Prostate gland (tissue), 2 donors: ENCODE measurements around the gene C17orf100. TPM values are rescaled to one million over a fixed set of nuclear protein-coding genes. Genes with fewer than 3 reads are reported as not detected.

ENCODE experiments used
- DNase-seq: peaks from one replicate; pipeline ENCODE4 v3.0.0-alpha.2; 2019; ENCODE audit warnings: low spot score
- H3K27ac ChIP-seq, 2 donors: fragments of 200-600 bp; sonication (generic); 2 replicates each; pipeline ENCODE4 v1.5.1; 2017 to 2019
- H3K27me3 ChIP-seq: fragments of 200-600 bp; sonication (generic); replicated peaks from 2 replicates; pipeline ENCODE4 v1.5.1; 2019; ENCODE audit not compliant: insufficient read depth
- H3K36me3 ChIP-seq, 2 donors: fragments of 200-600 bp; sonication (generic); 1 replicate in 1 of 2; 2 replicates in 1 of 2; pipeline versions ENCODE4 v1.5.1 to v1.8.1; 2017 to 2019
- H3K4me1 ChIP-seq: fragments of 200-600 bp; sonication (generic); replicated peaks from 2 replicates; pipeline ENCODE4 v1.5.1; 2019
- H3K4me3 ChIP-seq, 2 donors: fragments of 200-600 bp; sonication (generic); 2 replicates each; pipeline ENCODE4 v1.5.1; 2017 to 2019
- H3K9me3 ChIP-seq: fragments of 200-600 bp; sonication (generic); 2 replicates; pipeline ENCODE4 v1.5.1; 2017
- POLR2A ChIP-seq: fragments of 450-650 bp; IDR thresholded peaks from one replicate; pipeline ENCODE4 v1.6.1; 2016; ENCODE audit warnings: antibody characterized with exemption, mild to moderate bottlenecking
- POLR2AphosphoS5 ChIP-seq: sonication (generic); formaldehyde crosslinking; IDR thresholded peaks from one replicate; pipeline ENCODE4 v1.6.1; 2017; ENCODE audit warnings: antibody characterized with exemption
- WGBS: methylation state at CpG from one replicate; pipeline ENCODE4 v1.1.5; 2018; 5-methylcytosine and 5-hydroxymethylcytosine counted together
- intact Hi-C: fragments of 100-400 bp; cut with DNase I; formaldehyde crosslinking; loops from one replicate; pipeline ENCODE4 v1.14.2; 2022
- microRNA-seq: library from miRNA; unstranded; fragments of <30 nt; microRNA quantifications from one replicate; pipeline ENCODE4, GENCODE V29; 2016
- small RNA-seq, 2 donors: library from RNA; depleted of rRNA; stranded (forward); fragments of <200 nt; gene quantifications; one replicate each; pipeline ENCODE3, GENCODE V24; 2016
- total RNA-seq, 2 donors: library from RNA; depleted of rRNA; stranded (reverse); fragments of >200 nt; gene quantifications; one replicate each; pipeline ENCODE4 v1.1.0, GENCODE V29; 2016
- TF ChIP-seq, protein P1 (sequence below), 4 experiments: fragments of 200-600 bp in 2 of 4; fragments of 450-650 bp in 2 of 4; sonication (generic) in 2 of 4; IDR thresholded peaks; 1 replicate in 3 of 4; 2 replicates in 1 of 4; pipeline ENCODE4 v1.5.1; 2016 to 2019; ENCODE audit warnings: antibody characterized with exemption in 4 of 4, mild to moderate bottlenecking in 2 of 4, moderate library complexity in 2 of 4

The C17orf100 gene
- total RNA-seq, 2 donors from 2014 or later, result 3.5 to 6.1 TPM

DNA sequence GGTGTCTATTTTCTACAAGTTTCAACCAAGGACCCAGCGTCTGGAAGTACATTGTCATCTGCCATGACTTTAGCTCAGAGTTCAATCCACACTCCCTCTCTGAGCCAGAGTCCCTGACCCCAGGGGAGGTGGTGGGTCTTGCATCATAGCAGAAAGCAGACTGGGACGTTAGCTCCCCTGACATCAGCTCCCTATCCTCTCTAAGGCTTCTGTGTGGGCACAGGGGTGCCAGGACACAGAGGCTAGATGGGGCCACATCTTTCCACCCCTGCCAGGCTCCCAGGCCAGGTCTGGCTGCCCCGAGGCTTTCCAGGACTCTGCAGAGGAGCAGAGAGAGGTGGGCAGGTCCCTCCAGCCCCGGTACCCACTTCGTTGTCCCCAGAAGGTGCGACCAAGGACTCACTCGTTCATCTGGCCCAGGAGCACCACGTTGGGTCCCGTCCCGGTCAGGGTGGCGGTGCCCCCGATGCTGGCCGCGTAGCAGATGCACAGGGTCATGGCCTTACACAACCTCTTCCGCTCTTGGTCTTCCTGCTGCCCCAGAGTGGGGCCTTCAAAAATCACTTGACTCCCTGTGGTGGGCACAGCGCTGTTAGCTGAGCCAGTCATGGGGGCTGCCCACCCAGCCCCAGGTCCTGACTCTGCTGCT is 51.1 kb downstream of the C17orf100 start:
- no peak overlapping the region for H3K4me3 ChIP-seq
- no peak overlapping the region for H3K27ac ChIP-seq
- TF ChIP-seq POLR2AphosphoS5 (no peak), POLR2A (no peak)
- TF ChIP-seq, protein P1, sequence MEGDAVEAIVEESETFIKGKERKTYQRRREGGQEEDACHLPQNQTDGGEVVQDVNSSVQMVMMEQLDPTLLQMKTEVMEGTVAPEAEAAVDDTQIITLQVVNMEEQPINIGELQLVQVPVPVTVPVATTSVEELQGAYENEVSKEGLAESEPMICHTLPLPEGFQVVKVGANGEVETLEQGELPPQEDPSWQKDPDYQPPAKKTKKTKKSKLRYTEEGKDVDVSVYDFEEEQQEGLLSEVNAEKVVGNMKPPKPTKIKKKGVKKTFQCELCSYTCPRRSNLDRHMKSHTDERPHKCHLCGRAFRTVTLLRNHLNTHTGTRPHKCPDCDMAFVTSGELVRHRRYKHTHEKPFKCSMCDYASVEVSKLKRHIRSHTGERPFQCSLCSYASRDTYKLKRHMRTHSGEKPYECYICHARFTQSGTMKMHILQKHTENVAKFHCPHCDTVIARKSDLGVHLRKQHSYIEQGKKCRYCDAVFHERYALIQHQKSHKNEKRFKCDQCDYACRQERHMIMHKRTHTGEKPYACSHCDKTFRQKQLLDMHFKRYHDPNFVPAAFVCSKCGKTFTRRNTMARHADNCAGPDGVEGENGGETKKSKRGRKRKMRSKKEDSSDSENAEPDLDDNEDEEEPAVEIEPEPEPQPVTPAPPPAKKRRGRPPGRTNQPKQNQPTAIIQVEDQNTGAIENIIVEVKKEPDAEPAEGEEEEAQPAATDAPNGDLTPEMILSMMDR (IDR thresholded peaks at IDR 0.05), result no peak
- intact Hi-C loops, result no loop called here
- H3K4me1 ChIP-seq, result no peaks in the 10 kb centered on the region
- no peak for DNase-seq
- 85% methylated on average over 16 of the region's 16 CpGs for WGBS
- H3K27me3 ChIP-seq, result no peaks in the 10 kb centered on the region
- no peaks in the 10 kb centered on the region for H3K9me3 ChIP-seq
- no peaks in the 10 kb centered on the region for H3K36me3 ChIP-seq

Small RNA genes within 50 kb of the gene (microRNA-seq; reads per million reads assigned to microRNA genes)
- gene MIR4520-1, result not detected
- not detected for gene MIR4520-2

Small RNA genes within 50 kb of the gene (small RNA-seq; reads per million reads assigned to genes)
- 0.40 to 0.84 reads per million in 2 donors for gene MIR4520-1

Other genes with a start within 250 kb of the C17orf100 start
- gene AIPL1, start 216.6 kb upstream of the C17orf100 start, total RNA-seq, result not detected
- gene PIMREG, start 207.3 kb upstream of the C17orf100 start, total RNA-seq, result 1 to 10 TPM in 1 of 2 donors, under 1 TPM in 1; 0.45 to 4.9 TPM
- 1 to 10 TPM; 5.3 to 7.9 TPM for gene PITPNM3, start 95.2 kb upstream of the C17orf100 start, total RNA-seq
- gene KIAA0753, start 11.1 kb upstream of the C17orf100 start, total RNA-seq, result 10 to 100 TPM; 17.2 to 28.3 TPM
- gene TXNDC17, start 10.7 kb upstream of the C17orf100 start, total RNA-seq, result 100 to 1,000 TPM; 111 to 220 TPM
- 10 to 100 TPM in 1 of 2 donors, 1 to 10 TPM in 1; 8.3 to 10.7 TPM for gene MED31, start 157 bp upstream of the C17orf100 start, total RNA-seq
- 1 to 10 TPM; 1.1 to 1.6 TPM for gene SLC13A5, start 61.6 kb downstream of the C17orf100 start, total RNA-seq
- 10 to 100 TPM; 10.4 to 21.8 TPM for gene XAF1, start 104.3 kb downstream of the C17orf100 start, total RNA-seq
- 1 to 10 TPM; 2.5 to 3.6 TPM for gene FBXO39, start 124.5 kb downstream of the C17orf100 start, total RNA-seq
- 1 to 10 TPM in 1 of 2 donors, not detected in 1; 1.4 TPM for gene TEKT1, start 180.0 kb downstream of the C17orf100 start, total RNA-seq